HG02870 (cell line): ENCODE data around the gene FGF14.
"Not testable (repeated sequence)": the region's sequence is repeated elsewhere in the genome, so short reads cannot be mapped to it uniquely, and the experiment has no call there.

ENCODE experiments used
- ATAC-seq: cut with Tn5 transposase; IDR thresholded peaks from one replicate; pipeline ENCODE4 v1.9.1; 2021; ENCODE audit warnings: mild to moderate bottlenecking, moderate library complexity; ENCODE audit not compliant: unreplicated experiment

FGF14 gene

DNA sequence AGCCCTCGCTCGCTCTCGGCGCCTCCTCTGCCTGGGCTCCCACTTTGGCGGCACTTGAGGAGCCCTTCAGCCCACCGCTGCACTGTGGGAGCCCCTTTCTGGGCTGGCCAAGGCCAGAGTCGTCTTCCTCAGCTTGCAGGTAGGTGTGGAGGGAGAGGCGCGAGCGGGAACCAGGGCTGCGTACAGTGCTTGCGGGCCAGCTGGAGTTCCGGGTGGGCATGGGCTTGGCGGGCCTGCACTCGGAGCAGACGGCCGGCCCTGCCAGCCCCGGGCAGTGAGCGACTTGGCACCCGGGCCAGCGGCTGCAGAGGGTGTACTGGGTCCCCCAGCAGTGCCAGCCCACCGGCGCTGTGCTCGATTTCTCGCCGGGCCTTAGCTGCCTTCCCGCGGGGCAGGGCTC is 333.5 kb downstream of the FGF14 start:
- ATAC-seq: not testable (repeated sequence)

DNA sequence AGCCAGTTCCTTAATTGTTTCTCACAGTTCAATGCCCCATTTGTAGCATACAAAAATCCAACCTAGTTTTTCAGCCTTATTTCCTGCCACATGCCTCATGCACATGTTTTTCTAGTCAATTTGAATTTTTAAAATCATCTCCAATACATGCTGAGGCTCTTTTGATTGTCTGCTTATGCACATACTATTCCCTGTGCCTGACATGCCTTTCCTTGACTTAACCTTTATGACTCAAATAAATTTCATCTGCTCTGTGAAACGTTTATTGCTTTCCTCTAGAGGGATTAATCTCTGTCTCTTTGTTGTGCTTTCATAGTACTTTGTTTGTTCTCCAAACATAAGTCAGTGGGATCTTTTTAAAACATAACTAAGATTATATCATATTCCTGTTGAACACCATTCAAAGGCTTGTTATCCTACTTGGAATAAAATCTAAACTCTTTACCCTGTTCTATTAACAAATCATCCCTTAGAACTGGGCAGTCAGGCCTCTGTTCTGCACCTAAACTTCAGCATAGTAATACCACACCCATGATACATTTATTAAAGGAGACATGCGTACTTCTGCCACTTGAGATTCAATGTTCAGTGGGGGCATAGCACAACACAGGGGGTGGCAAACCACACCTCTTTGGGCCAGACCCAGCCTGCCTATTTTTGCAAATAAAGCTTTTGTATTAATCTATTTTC is 346.6 kb downstream of the FGF14 start:
- ATAC-seq: no peak

DNA sequence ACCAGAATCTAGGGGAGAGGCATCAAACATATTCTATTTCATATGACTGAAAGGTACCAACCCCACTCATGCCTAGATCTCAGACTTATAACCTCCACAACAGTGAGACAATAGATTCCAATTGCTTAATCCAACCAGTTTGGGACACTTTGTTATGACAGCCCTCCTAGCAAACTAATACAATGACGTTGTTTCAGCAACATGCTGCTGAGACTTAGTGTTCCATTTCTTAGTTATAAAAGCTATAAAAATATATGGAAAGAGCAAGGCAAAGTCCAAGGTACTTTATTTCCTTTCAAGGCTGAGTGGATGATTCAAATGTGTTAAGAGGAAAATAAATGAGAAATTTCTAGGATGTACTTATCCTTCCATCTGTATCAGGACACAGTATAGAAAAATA is 352.0 kb downstream of the FGF14 start:
- ATAC-seq: no peak

GRCh38 chr13:102045731-102046130 is 356.1 kb downstream of the FGF14 start:
- ATAC-seq: no peak

DNA sequence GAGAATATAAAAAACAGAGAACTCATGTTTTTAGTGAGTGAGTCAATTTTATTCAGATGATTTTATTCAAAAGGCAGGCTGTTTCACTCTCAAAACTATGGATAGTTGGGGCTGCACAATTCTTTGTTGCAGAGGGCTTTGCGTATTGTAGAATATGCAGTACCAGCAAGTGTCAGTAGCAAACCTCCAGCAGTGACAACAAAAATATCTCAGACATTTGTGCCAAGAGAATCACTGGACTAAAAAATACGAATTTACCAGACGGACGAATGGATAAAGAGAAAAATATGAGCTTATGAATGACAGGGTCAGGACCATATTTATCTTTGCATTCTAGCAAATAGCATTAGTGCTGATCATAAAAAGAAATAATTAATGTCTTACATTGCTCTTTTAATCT is 359.1 kb downstream of the FGF14 start:
- no peak for ATAC-seq

DNA sequence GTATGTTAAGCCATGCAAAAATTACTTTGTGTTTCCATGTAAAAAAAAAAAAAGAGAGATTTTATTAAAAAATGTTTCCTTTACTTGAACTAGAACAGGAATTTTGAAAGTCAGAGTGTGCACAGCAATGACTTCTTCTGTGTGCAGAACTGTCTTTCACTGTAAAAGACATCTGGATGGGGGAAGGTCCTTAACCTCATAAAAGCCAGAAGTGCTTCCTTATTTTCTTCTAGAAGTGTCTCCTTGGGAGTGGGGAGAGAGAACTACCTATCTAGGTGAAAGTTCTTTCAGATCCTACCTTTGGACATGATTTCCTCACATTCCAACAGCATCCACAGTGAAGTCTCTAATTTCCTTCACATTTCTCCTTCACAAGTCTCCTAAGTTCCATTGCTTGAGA is 360.3 kb downstream of the FGF14 start:
- no peak for ATAC-seq

- ATAC-seq: no peak
Measured at GRCh38 chr13:102040812-102041211, 361.0 kb downstream of the FGF14 start.

DNA sequence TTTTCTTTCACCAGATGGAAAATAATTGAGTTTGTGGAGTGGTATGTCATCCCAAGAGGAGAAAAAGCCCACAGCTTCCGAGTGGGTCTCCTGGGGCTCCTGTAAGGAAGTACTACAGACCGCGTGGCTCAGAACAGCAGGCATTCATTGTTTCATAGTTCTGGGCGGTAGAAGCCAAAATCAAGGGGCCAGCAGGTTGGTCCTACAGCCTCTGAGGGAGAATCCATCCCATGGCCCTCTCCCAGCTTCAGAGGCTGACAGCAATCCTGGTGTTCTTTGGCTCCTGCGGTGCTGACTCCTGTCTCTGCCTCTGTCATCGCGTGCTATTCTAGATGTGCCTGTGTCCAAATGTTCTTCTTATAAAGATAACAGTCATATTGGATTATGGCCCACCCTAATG is 362.6 kb downstream of the FGF14 start:
- ATAC-seq: no peak

- no peak for ATAC-seq
Measured at GRCh38 chr13:102038787-102039186, 363.1 kb downstream of the FGF14 start.

DNA sequence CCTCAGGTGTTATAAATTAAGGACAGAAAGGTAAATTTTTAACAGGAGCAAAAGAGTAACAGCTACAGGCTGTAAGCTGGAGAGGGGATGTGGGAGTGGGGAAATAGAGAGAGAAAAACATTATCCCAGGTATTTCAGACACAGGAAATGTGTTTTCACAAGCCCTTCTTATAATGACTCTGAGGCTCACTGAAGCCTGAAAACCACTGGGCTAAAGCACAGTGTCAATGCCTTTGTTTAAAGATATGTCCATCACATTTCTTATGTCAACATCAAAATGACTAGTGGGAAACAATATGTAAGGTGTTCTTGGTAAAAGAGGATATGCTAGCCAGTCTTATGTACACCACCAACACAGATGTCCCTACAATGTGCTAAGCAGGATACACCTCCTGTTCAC is 365.9 kb downstream of the FGF14 start:
- ATAC-seq: no peak

DNA sequence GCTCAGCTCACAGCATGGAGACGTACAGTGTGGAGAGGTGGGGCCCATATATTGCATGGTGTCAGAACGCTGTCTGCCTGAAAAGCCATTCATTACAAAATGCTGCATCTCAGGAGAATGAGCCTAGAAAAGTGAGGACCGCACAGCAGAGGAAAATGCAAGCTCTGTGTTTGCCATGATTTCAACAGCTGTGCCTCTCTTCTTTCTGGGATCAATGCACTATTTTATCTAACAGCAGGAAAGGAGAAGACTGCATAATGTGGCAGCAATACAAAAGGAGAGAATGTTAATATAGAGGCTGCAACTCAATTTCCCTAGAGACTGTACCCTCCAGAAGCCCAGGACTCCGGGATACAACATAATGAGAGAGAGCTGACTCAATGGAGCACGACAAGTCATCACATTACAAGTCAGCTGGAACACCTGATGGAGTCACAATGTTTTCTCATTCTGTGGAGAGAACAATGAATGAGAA is 368.0 kb downstream of the FGF14 start:
- no peak for ATAC-seq

DNA sequence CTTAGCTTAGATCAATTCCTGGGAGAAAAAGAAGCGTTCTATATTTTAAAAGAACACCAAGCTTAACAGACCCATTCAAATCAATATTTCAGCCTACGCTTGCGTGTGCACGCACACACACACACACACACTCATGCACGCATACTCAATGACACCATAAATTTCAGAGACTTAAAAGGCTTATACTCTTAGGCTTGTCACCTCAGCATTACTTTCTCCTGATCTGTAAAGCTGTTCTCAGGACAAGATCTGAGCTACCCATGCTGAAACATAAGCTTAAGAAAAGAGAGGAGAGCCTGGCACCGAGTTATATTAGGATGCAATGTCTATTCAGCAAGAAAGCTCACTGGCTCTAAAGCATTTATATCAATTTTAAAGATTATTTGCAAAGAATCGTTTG is 368.5 kb downstream of the FGF14 start:
- no peak for ATAC-seq

DNA sequence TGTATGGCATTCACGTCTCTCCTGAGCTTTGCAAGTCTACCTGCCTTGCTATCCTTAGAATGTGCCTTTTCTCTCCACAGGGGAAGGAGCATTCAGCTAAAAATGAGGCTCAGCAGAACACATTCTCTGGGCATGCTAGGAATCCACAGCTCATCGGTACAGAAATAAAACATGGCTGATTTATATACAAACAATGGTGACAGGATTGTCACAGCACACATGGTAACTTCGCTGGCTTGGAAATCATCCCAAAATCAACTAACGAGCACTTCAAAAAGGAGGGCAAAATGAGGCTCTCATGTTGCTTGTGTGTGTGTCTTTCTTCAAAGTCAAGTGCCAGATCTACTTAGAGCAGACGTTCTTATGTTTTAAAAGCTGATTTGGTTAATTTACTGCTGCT is 373.0 kb downstream of the FGF14 start:
- ATAC-seq: no peak

DNA sequence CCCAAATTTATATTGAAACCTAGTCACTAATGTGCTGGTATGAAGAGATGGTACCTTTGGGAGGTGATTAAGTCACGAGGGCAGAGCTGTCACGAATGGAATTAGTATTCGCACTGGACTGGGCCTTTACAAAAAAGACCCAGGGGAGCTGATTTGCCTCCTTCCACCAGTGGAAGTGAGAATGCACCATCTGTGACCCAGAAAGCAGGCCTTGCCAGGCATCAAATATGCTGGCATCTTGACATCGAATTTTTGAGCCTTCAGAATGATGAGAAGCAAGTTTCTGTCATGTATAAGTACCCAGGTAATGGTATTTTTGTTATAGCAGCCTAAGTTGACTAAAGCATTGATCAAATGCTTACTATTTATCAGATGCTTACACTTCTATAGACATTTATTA is 373.6 kb downstream of the FGF14 start:
- no peak for ATAC-seq

DNA sequence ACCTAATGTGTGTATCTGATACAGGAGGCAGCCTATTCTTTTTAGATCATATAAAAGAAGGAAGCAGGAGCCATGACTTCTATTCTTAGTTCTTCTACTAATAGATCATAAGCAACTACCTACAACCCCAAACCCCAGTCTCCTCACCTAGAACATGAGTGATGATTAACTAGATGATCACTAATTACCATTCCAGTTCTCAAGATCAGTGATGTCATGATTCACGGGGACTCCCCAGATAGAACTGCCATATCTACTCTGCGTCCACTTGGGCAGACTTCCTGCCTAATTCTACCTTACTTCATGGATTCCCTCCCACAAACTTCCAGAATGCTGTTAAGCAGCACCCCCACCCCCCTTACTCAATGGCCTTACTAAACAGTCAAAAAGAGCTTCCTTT is 380.1 kb downstream of the FGF14 start:
- no peak for ATAC-seq

- ATAC-seq: no peak
Measured at GRCh38 chr13:102020611-102021216, 381.1 kb downstream of the FGF14 start.

DNA sequence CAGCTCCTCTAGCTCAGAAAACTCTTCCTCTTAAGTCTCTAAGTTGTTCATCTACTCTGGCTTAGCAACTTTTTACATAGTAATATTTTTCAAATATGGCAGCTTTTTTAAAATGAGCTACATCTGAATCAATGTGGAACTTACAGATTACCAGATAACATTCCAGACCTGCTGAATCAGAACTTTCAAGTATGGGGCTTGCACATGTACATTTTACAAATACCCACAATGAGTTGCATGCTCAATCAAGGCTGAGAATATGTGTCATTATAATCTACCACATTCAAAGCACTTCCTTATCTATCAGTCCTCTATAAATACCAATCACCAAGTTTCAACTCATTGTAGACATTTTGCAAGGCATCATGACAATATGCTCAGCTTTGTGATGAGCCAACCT is 383.1 kb downstream of the FGF14 start:
- ATAC-seq: no peak

DNA sequence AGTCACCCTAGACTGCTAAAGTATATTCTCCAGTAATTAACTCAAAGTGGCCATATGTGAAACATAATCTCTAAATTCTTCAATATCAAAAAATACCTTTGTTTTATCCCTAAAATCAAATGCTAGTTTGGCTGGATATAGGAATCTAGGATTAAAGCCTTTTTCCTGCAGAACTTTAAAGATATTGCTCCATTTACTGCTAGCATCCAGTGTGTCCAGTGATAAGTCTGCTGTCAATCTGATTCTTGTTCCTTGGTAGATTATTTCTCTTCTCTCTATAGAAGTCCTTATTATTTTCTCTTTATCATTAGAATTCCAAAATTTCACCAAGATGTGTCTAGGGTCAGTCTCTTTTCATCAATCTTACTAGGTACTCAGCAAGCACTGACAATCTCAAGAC is 384.6 kb downstream of the FGF14 start:
- no peak for ATAC-seq

GRCh38 chr13:102012299-102013293 is 389.3 kb downstream of the FGF14 start:
- no peak for ATAC-seq

DNA sequence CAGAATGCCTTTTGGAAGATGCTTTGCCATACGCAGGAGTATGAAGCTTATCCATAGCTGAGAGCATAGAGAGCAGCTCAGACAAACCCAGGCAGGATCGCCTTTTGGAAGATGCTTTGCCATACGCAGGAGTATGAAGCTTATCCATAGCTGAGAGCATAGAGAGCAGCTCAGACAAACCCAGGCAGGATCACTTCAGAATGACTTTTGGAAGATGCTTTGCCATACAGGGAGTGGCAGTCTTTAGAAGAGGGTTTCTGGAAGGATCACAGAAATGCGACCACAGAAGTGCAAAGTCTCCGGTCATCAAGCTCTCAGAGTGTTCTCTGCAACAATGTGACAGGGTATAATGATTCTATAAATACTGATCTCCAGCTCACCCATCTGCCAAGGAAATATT is 390.4 kb downstream of the FGF14 start:
- not testable (repeated sequence) for ATAC-seq

DNA sequence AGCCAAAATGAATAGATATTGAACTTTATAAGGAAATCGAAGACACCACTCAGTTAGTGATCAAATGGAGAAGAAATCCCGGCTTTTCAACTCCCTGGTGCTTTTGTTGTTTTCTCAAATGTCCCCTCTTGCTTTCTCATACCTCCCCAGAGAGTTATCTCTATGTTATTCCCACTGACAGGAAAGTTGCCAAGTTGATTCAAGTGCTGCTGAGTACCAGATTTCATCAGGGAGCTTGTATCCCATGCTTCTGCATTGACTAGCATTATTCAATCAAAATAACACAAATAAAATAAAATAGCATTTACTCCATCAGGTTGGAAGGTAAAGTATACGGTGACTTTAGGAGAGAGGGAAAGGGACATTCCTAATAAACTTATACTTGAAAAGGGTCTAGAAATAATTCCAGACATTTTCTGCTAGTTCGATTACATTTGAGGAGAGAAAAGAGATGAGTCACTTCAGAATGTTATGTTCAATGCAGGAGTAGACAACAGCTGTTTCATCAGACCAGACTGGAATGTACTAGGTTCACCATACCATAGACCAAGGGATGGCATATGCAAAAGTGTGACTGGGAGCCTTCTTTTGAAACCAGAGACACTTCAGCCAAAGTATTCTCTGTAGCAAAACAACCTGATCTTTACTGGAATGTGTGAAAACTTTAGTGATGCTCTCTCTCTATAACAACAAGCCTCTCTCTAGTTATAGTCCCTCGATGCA is 397.8 kb downstream of the FGF14 start:
- no peak for ATAC-seq
